HCT116 (cell line): Measurements from ENCODE around the gene CCND2. TPM values are rescaled to one million over a fixed set of nuclear protein-coding genes. Genes with fewer than 3 reads are reported as not detected.

Source experiments
- ATAC-seq: fragments of 200-7000 bp; cut with Tn5 transposase; 2 replicates; pipeline ENCODE4 v1.9.1; 2020; ENCODE audit warnings: mild to moderate bottlenecking, moderate library complexity
- BruUV-seq: library from RNA; stranded (reverse); fragments of 400-500 nt; replicated peaks from 2 replicates; lab custom pipeline; 2021; lab: Mats Ljungman, UMichigan
- CTCF ChIA-PET: fragments of 300-600 bp; sonication (Branson Sonifier 250); formaldehyde crosslinking; loops from one replicate; lab custom pipeline; 2021; ENCODE audit warnings: antibody characterized with exemption; lab: Charles Lee
- POLR2A ChIA-PET: fragments of 300-600, 350-600 bp; sonication (Branson Sonifier 250); formaldehyde crosslinking; loops from one replicate; lab custom pipeline; 2021; ENCODE audit warnings: antibody characterized with exemption; lab: Charles Lee
- RAD21 ChIA-PET, 2 experiments: fragments of 300-600 bp; sonication (Branson Sonifier 250); formaldehyde crosslinking; loops; one replicate each; lab custom pipeline; 2023; ENCODE audit warnings: low total read pairs in 2 of 2; ENCODE audit not compliant: uncharacterized antibody in 2 of 2, unreplicated experiment in 2 of 2, low non-redundant PET in 1 of 2; lab: Charles Lee
- DNase-seq: peaks from one replicate; pipeline ENCODE4 v3.0.0-alpha.2; 2010; ENCODE audit warnings: low read depth, low spot score
- H2AFZ ChIP-seq: fragments of 200-600 bp; shearing (Covaris generic), sonication (generic); 2 replicates; pipeline ENCODE4 v1.6.1; 2017; ENCODE audit warnings: low read depth, mixed run types, mixed read lengths, antibody characterized with exemption, low read length; ENCODE audit not compliant: poor library complexity, severe bottlenecking
- H3K27ac ChIP-seq: 2 replicates; pipeline ENCODE4 v1.5.1; 2012; ENCODE audit warnings: low read depth, low read length
- H3K27me3 ChIP-seq: fragments of 200-600 bp; sonication (generic); 2 replicates; pipeline ENCODE4 v1.6.1; 2016; ENCODE audit warnings: mixed run types, low read length, mixed read lengths; ENCODE audit not compliant: insufficient read depth
- H3K36me3 ChIP-seq, 2 experiments: fragments of 200-500 bp in 1 of 2; fragments of 200-600 bp in 1 of 2; sonication (Bioruptor generic) in 1 of 2; sonication (generic) in 1 of 2; 2 replicates each; pipeline versions ENCODE4 v1.5.1 to v1.6.1; 2014 to 2016; ENCODE audit warnings: low read length in 2 of 2, inconsistent platforms in 1 of 2, mixed read lengths in 1 of 2, mixed run types in 1 of 2; ENCODE audit not compliant: insufficient read depth in 2 of 2, control insufficient read depth in 1 of 2
- H3K4me1 ChIP-seq, 2 experiments: fragments of 200-600 bp in 1 of 2; sonication (generic) in 1 of 2; 2 replicates each; pipeline versions ENCODE4 v1.5.1 to v1.6.1; 2012 to 2017; ENCODE audit warnings: low read length in 2 of 2, inconsistent platforms in 1 of 2, mild to moderate bottlenecking in 1 of 2, mixed read lengths in 1 of 2, mixed run types in 1 of 2, moderate library complexity in 1 of 2; ENCODE audit not compliant: insufficient read depth in 2 of 2, control insufficient read depth in 1 of 2
- H3K4me2 ChIP-seq: fragments of 200-600 bp; sonication (generic); 2 replicates; pipeline ENCODE4 v1.6.1; 2017; ENCODE audit warnings: mixed run types, low read length, mixed read lengths
- H3K4me3 ChIP-seq, 2 experiments: fragments of 200-600 bp in 1 of 2; sonication (generic) in 1 of 2; replicated peaks in 1 of 2; 2 replicates each; pipeline ENCODE4 v1.5.1; 2011 to 2016; ENCODE audit warnings: low read length in 2 of 2, control low read depth in 1 of 2, low read depth in 1 of 2, mild to moderate bottlenecking in 1 of 2, mixed read lengths in 1 of 2, mixed run types in 1 of 2
- H3K79me2 ChIP-seq: fragments of 200-600 bp; sonication (generic); 2 replicates; pipeline ENCODE4 v1.6.1; 2017; ENCODE audit warnings: mild to moderate bottlenecking, mixed run types, low read length, moderate library complexity, mixed read lengths; ENCODE audit not compliant: insufficient read depth
- H3K9ac ChIP-seq: fragments of 200-600 bp; sonication (generic); 2 replicates; pipeline ENCODE4 v1.6.1; 2016; ENCODE audit warnings: low read length, mixed read lengths
- H3K9me2 ChIP-seq: fragments of 200-600 bp; sonication (generic), shearing (Covaris generic); 2 replicates; pipeline ENCODE4 v1.6.1; 2017; ENCODE audit warnings: mixed run types, mild to moderate bottlenecking, moderate library complexity; ENCODE audit not compliant: insufficient read depth
- H3K9me3 ChIP-seq, 2 experiments: fragments of 200-500 bp in 1 of 2; fragments of 200-600 bp in 1 of 2; sonication (Bioruptor generic) in 1 of 2; sonication (generic) in 1 of 2; 2 replicates each; pipeline ENCODE4 v1.6.1; 2014 to 2017; ENCODE audit warnings: low read length in 2 of 2, mixed read lengths in 2 of 2, inconsistent platforms in 1 of 2, low read depth in 1 of 2, mild to moderate bottlenecking in 1 of 2, mixed run types in 1 of 2, moderate library complexity in 1 of 2; ENCODE audit not compliant: control insufficient read depth in 1 of 2, insufficient read depth in 1 of 2
- H4K20me1 ChIP-seq: fragments of 200-600 bp; sonication (generic), shearing (Covaris generic); 2 replicates; pipeline ENCODE4 v1.6.1; 2017; ENCODE audit warnings: mixed run types, mild to moderate bottlenecking, moderate library complexity; ENCODE audit not compliant: insufficient read depth
- CEBPB ChIP-seq: IDR thresholded peaks from 2 replicates; pipeline ENCODE4 v1.6.1; 2012; ENCODE audit warnings: low read depth
- EZH2 ChIP-seq: fragments of 200-600 bp; sonication (generic); IDR thresholded peaks from 2 replicates; pipeline ENCODE4 v1.6.1; 2017; ENCODE audit warnings: antibody characterized with exemption, mixed run types
- FOSL1 ChIP-seq: IDR thresholded peaks from 2 replicates; pipeline ENCODE4 v1.6.1; 2012; ENCODE audit warnings: low read depth
- JUND ChIP-seq: IDR thresholded peaks from 2 replicates; pipeline ENCODE4 v1.6.1; 2012
- SIN3A ChIP-seq: IDR thresholded peaks from 2 replicates; pipeline ENCODE4 v1.6.1; 2012; ENCODE audit warnings: low read depth
- TCF7L2 ChIP-seq: IDR thresholded peaks from 2 replicates; pipeline ENCODE4 v1.7.0; 2011; ENCODE audit warnings: borderline replicate concordance, inconsistent platforms; ENCODE audit not compliant: insufficient read depth, insufficient read length; ENCODE audit errors: extremely low read depth
- intact Hi-C: fragments of 100-400 bp; cut with micrococcal nuclease; formaldehyde crosslinking; loops from 2 replicates; pipeline ENCODE4 v1.10.0; 2022
- total RNA-seq: library from RNA; stranded (reverse); gene quantifications from one replicate; pipeline ENCODE4 v1.2.1, GENCODE V29; 2021; ENCODE audit not compliant: unreplicated experiment
- TF ChIP-seq, protein P1 (sequence below), 3 experiments: fragments of 200-600 bp in 1 of 3; sonication (generic) in 1 of 3; IDR thresholded peaks in 2 of 3; conservative IDR thresholded peaks in 1 of 3; 2 replicates each; pipeline ENCODE4 v1.5.1; 2012 to 2017; ENCODE audit warnings: low read depth in 2 of 3, low read length in 2 of 3, antibody characterized with exemption in 1 of 3, borderline replicate concordance in 1 of 3, control low read depth in 1 of 3, mild to moderate bottlenecking in 1 of 3, mixed read lengths in 1 of 3, mixed run types in 1 of 3, moderate library complexity in 1 of 3; ENCODE audit not compliant: insufficient read depth in 1 of 3

CCND2 gene
- total RNA-seq, 1 experiment from 2014 or later, result 1.1 TPM

DNA sequence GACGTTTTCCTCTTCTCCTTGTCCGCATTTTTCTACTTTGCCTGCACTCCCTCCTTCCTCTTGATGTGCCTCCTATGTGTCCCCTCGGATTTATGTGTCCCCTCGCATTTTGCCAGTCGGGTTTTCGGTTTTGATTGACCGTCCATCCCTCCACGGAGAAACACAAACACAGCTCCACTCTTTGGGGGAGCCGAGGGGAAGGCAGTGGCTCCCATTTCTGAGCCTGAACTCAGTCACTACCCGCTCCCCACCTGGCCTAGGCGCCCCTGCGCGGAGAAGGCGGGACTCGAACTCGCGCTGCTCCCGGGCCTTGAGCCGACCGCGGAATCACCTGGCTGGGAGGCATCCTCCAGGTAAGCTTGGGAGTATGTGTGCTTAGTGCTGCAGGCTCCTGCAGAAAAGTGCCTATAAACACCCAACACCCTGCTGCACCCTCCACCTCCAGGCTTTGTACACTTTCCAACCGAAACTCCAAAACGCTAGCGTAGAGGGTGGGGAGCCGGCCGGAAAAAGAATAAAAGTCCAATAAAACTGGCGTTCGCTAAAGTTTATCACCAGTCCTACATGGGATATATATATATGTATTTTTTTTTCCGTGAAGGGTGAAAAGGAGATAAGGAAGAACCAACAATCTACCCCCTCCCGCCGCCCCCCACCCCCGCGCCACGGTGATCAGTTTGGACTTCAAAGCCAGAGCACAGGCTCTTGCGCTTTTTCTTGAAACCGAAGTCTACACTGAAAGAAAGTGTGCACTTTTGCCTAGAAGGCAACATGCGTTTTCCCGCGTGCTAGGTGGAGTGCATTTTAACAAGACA is 3.3 kb upstream of the CCND2 start:
- Histone ChIP-seq H3K9ac (no peak overlapping the region), H4K20me1 (no peaks in the 10 kb centered on the region), H3K4me2 (no peak overlapping the region), H3K4me3 (no peak overlapping the region), H3K27ac (no peak overlapping the region), H3K79me2 (no peaks in the 10 kb centered on the region), H3K9me2 (no peaks in the 10 kb centered on the region), H3K4me1 (peaks cover 0 to 10% of the 10 kb centered on the region in 2 experiments; a peak in 2 of 4 replicates), H2AFZ (no peak overlapping the region), H3K9me3 (no peaks in the 10 kb centered on the region), H3K27me3 (peaks cover 71% of the 10 kb centered on the region), H3K36me3 (no peaks in the 10 kb centered on the region)
- ATAC-seq (no peak), DNase-seq (no peak)
- BruUV-seq, result no TSS peak
- RAD21 ChIA-PET, result no interaction called here
- POLR2A ChIA-PET, result no interaction called here
- TF ChIP-seq, protein P1, sequence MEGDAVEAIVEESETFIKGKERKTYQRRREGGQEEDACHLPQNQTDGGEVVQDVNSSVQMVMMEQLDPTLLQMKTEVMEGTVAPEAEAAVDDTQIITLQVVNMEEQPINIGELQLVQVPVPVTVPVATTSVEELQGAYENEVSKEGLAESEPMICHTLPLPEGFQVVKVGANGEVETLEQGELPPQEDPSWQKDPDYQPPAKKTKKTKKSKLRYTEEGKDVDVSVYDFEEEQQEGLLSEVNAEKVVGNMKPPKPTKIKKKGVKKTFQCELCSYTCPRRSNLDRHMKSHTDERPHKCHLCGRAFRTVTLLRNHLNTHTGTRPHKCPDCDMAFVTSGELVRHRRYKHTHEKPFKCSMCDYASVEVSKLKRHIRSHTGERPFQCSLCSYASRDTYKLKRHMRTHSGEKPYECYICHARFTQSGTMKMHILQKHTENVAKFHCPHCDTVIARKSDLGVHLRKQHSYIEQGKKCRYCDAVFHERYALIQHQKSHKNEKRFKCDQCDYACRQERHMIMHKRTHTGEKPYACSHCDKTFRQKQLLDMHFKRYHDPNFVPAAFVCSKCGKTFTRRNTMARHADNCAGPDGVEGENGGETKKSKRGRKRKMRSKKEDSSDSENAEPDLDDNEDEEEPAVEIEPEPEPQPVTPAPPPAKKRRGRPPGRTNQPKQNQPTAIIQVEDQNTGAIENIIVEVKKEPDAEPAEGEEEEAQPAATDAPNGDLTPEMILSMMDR (IDR thresholded peaks at IDR 0.05 in 2 of 3, conservative IDR thresholded peaks at IDR 0.05 in 1 of 3; ENCODE audit: borderline replicate concordance in 1 of 3, insufficient read depth in 1 of 3, low read depth in 2 of 3, low read length in 2 of 3), result no peak
- TF ChIP-seq JUND, result no peak
- TF ChIP-seq CEBPB, result no peak
- no peak for TF ChIP-seq SIN3A
- no peak for TF ChIP-seq EZH2
- no peak for TF ChIP-seq TCF7L2
- no peak for TF ChIP-seq FOSL1
- intact Hi-C loops, result loop anchor here (10.0 kb wide), 1 partner anchor 465 kb away; no protein-coding TSS in a partner anchor
- CTCF ChIA-PET, result no interaction called here
